Measurements from ENCODE around the gene ACKR1. TPM values are rescaled to one million over a fixed set of nuclear protein-coding genes. Genes with fewer than 3 reads are reported as not detected.

ACKR1 gene
- total RNA-seq, 1 donor from 2014 or later = 10.9 TPM

DNA sequence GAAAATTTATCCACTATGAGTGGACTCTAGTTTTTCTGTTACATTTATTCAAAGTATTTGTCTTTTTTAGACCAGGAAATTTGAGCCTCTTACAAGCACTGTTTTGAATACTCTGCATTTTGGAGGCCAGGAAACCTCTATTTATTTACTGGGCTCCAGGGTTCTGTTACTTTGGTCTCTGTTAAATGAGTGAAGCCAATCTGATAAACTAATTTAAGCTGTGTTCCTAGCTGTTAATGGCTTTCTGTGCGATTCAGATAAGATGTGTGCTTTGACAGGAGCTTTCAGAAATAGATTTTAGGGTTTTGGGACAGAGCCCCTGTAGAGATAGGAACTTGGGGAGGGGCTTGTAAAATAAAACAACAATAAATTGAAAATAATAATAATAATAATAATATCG is 23.9 kb downstream of the ACKR1 start:
- H3K36me3 ChIP-seq = no peaks in the 10 kb centered on the region
- intact Hi-C loops (cut with micrococcal nuclease) = no loop called here
- DNase-seq = no peak
- no peaks in the 10 kb centered on the region for H3K9me3 ChIP-seq (replicated peaks)
- no peaks in the 10 kb centered on the region for H3K4me1 ChIP-seq
- H3K4me3 ChIP-seq = no peak overlapping the region
- no peak overlapping the region for H3K27ac ChIP-seq (replicated peaks)
- TF ChIP-seq, protein P1, sequence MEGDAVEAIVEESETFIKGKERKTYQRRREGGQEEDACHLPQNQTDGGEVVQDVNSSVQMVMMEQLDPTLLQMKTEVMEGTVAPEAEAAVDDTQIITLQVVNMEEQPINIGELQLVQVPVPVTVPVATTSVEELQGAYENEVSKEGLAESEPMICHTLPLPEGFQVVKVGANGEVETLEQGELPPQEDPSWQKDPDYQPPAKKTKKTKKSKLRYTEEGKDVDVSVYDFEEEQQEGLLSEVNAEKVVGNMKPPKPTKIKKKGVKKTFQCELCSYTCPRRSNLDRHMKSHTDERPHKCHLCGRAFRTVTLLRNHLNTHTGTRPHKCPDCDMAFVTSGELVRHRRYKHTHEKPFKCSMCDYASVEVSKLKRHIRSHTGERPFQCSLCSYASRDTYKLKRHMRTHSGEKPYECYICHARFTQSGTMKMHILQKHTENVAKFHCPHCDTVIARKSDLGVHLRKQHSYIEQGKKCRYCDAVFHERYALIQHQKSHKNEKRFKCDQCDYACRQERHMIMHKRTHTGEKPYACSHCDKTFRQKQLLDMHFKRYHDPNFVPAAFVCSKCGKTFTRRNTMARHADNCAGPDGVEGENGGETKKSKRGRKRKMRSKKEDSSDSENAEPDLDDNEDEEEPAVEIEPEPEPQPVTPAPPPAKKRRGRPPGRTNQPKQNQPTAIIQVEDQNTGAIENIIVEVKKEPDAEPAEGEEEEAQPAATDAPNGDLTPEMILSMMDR (IDR thresholded peaks at IDR 0.05; ENCODE audit: borderline replicate concordance) = no peak
- peaks cover 23% of the 10 kb centered on the region for H3K27me3 ChIP-seq (ENCODE audit: low read depth)

- TF ChIP-seq, protein P1 (IDR thresholded peaks at IDR 0.05; ENCODE audit: borderline replicate concordance) = no peak
- Histone ChIP-seq H3K36me3 (no peaks in the 10 kb centered on the region), H3K27me3 (ENCODE audit: low read depth) (peaks cover 19% of the 10 kb centered on the region), H3K9me3 (replicated peaks) (no peaks in the 10 kb centered on the region), H3K4me1 (no peaks in the 10 kb centered on the region), H3K27ac (replicated peaks) (no peak overlapping the region), H3K4me3 (no peak overlapping the region)
- intact Hi-C loops (cut with micrococcal nuclease) = no loop called here
- DNase-seq = no peak
Measured at GRCh38 chr1:159229260-159229885, 24.7 kb downstream of the ACKR1 start.

- Histone ChIP-seq H3K4me1 (no peaks in the 10 kb centered on the region), H3K4me3 (no peak overlapping the region), H3K36me3 (no peaks in the 10 kb centered on the region), H3K27ac (replicated peaks) (no peak overlapping the region), H3K9me3 (replicated peaks) (no peaks in the 10 kb centered on the region), H3K27me3 (ENCODE audit: low read depth) (peaks cover 14% of the 10 kb centered on the region)
- DNase-seq = no peak
- TF ChIP-seq, protein P1 (IDR thresholded peaks at IDR 0.05; ENCODE audit: borderline replicate concordance) = no peak
- intact Hi-C loops (cut with micrococcal nuclease) = no loop called here
Measured at GRCh38 chr1:159229896-159230295, 25.2 kb downstream of the ACKR1 start.

DNA sequence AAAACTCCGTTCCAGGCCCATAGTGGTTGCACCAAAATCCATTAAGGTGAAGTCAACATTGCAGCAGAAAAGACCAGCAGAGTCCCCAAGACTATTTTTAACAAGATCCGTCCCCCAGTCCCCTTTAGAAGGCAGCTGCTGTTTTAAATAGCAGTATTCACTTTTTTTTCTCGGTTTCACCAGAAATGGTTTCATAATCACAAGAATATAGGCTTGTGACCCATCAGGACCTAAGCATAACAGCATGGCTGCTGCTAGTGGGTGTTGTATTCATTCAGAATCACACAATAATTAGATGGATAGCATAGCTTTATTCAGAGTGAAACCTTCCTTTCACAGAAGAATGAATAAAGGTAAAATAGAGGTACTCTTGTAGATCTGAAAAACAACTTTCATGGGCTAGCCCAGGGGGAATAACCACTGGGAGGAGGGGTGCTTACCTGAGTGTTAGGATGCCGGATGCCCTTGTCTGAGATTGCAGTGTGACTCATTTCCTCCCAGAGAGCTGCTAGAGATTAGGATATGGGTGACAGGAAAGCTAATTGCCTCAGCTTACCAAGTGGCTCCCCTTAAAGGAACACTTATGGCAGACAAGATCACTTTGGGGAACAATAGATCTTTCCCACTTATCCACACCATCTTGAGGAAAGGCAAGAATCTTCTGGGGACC is 35.0 kb downstream of the ACKR1 start:
- intact Hi-C loops (cut with micrococcal nuclease) = no loop called here
- no peak overlapping the region for H3K27ac ChIP-seq (replicated peaks)
- no peak overlapping the region for H3K4me3 ChIP-seq
- peaks cover 32% of the 10 kb centered on the region for H3K9me3 ChIP-seq (replicated peaks)
- TF ChIP-seq, protein P1 (IDR thresholded peaks at IDR 0.05; ENCODE audit: borderline replicate concordance) = no peak
- H3K4me1 ChIP-seq = no peaks in the 10 kb centered on the region
- no peak for DNase-seq
- H3K36me3 ChIP-seq = no peaks in the 10 kb centered on the region
- no peaks in the 10 kb centered on the region for H3K27me3 ChIP-seq (ENCODE audit: low read depth)

- Histone ChIP-seq H3K4me3 (no peak overlapping the region), H3K36me3 (no peaks in the 10 kb centered on the region), H3K4me1 (no peaks in the 10 kb centered on the region), H3K27me3 (ENCODE audit: low read depth) (no peaks in the 10 kb centered on the region), H3K27ac (replicated peaks) (no peak overlapping the region), H3K9me3 (replicated peaks) (peaks cover 36% of the 10 kb centered on the region)
- TF ChIP-seq, protein P1 (IDR thresholded peaks at IDR 0.05; ENCODE audit: borderline replicate concordance) = no peak
- intact Hi-C loops (cut with micrococcal nuclease) = no loop called here
- no peak for DNase-seq
Measured at GRCh38 chr1:159247266-159247665, 42.6 kb downstream of the ACKR1 start.

Data from left ventricle myocardium inferior (tissue), 1 donor.